ENCODE data around the gene PANX3. TPM values are rescaled to one million over a fixed set of nuclear protein-coding genes. Genes with fewer than 3 reads are reported as not detected.

Gene PANX3
- total and polyA plus RNA-seq, 2 of the 4 experiments (the other 2 are of a cell fraction): not detected

GRCh38 chr11:124627546-124627945 lies 16.3 kb downstream of the PANX3 start:
- Histone ChIP-seq H3K9me1 (ENCODE audit: insufficient read depth, low read length) (0 out of 2 replicates have a peak, but pooled peaks cover 8% of the 10 kb centered on the region), H3K23ac (ENCODE audit: low read depth, low read length) (no peak overlapping the region), H4K8ac (ENCODE audit: low read depth in 2 of 2, low read length in 2 of 2) (no peak overlapping the region), H2BK5ac (ENCODE audit: low read depth, low read length, poor library complexity, severe bottlenecking) (no peak overlapping the region), H3K4ac (ENCODE audit: low read depth, low read length) (no peak overlapping the region), H3K9me3 (ENCODE audit: control insufficient read depth, insufficient read depth, low read length) (no peaks in the 10 kb centered on the region), H4K91ac (ENCODE audit: insufficient read depth, low read depth, low read length) (no peak overlapping the region), H3K9ac (ENCODE audit: low read depth, low read length) (no peak overlapping the region), H2BK20ac (ENCODE audit: low read depth, low read length) (no peak overlapping the region), H3K79me1 (ENCODE audit: low read depth in 1 of 2, low read length in 2 of 2) (peaks cover 27 to 43% of the 10 kb centered on the region in 2 experiments), H2BK15ac (ENCODE audit: low read depth, low read length) (no peak overlapping the region), H3K36me3 (ENCODE audit: control insufficient read depth, insufficient read depth, low read length) (peaks cover 36% of the 10 kb centered on the region), H3K4me1 (ENCODE audit: control insufficient read depth, insufficient read depth, low read length) (no peaks in the 10 kb centered on the region; the same call in 1 of the 2 replicates), H2AK9ac (replicated peaks; ENCODE audit: low read depth, low read length, poor library complexity) (no peak overlapping the region), H3K27me3 (ENCODE audit: control insufficient read depth, insufficient read depth, low read length) (no peaks in the 10 kb centered on the region), H3K4me2 (ENCODE audit: low read depth, low read length) (no peak overlapping the region), H3K56ac (ENCODE audit: extremely low read depth, insufficient read depth, low read length) (no peak overlapping the region), H3K14ac (replicated peaks; ENCODE audit: low read depth, low read length) (no peak overlapping the region), H3K18ac (ENCODE audit: low read depth, low read length) (no peak overlapping the region), H2BK120ac (ENCODE audit: low read depth, low read length) (no peak overlapping the region), H4K20me1 (ENCODE audit: insufficient read depth, low read length) (no peaks in the 10 kb centered on the region; the same call in 1 of the 2 replicates), H3K4me3 (ENCODE audit: insufficient read depth, low read depth, low read length) (no peak overlapping the region), H3K27ac (ENCODE audit: insufficient read depth, low read length) (no peak overlapping the region), H4K5ac (ENCODE audit: low read depth, low read length) (no peak overlapping the region), H2AK5ac (ENCODE audit: low read depth, low read length) (no peak overlapping the region), H2AFZ (replicated peaks; ENCODE audit: low read length, poor library complexity) (no peak overlapping the region)
- ATAC-seq (ENCODE audit: low read depth) (no peak), DNase-seq (no peak)
- in situ Hi-C loops (cut with MboI; ENCODE audit: low sequenced_read_pairs): loop anchor here (25.0 kb wide), 1 partner anchor 960 kb away; the partner anchor contains the start of gene STT3A
- dilution Hi-C loops (cut with HindIII; ENCODE audit: low sequenced_read_pairs, unreplicated experiment): no loop called here
- intact Hi-C loops (cut with micrococcal nuclease): no loop called here
- TF ChIP-seq CEBPB (IDR thresholded peaks at IDR 0.05; ENCODE audit: low read depth, low read length): peak; percentile 62
- TF ChIP-seq SMC3 (IDR thresholded peaks at IDR 0.05; ENCODE audit: low read depth, low read length): no peak
- ChIA-PET CTCF (interaction anchor here (0.7 to 1.0 kb wide), 2 partner anchors 17 to 556 kb away, joined by 3 to 4 read pairs; no protein-coding TSS in a partner anchor), POLR2A (ENCODE audit: unreplicated experiment) (interaction anchor here (0.9 kb wide), 1 partner anchor 10 kb away, joined by 3 read pairs; no protein-coding TSS in a partner anchor)
- BruUV-seq (replicated peaks): no TSS peak
- no CpG with 5 or more reads among the region's 5 CpGs for WGBS, 2 experiments (ENCODE audit: extremely low coverage in 2 of 2, insufficient read length in 1 of 2)
